GM10248 (cell line): ENCODE results near the gene CLCN7.

Source experiments
- CTCF ChIA-PET: fragments of 300-600 bp; sonication (Branson Sonifier 250); formaldehyde crosslinking; extraction: SDS; loops from one replicate; lab custom pipeline; 2021; ENCODE audit warnings: antibody characterized with exemption; lab: Yijun Ruan, JAX
- POLR2A ChIA-PET: fragments of 350-650 bp; sonication (Branson Sonifier 250); formaldehyde crosslinking; extraction: SDS; loops from one replicate; lab custom pipeline; 2020; ENCODE audit warnings: antibody characterized with exemption; lab: Yijun Ruan, JAX
- DNase-seq: peaks from one replicate; pipeline ENCODE4 v3.0.0; 2012; ENCODE audit errors: extremely low spot score
- TF ChIP-seq, protein P1 (sequence below): IDR thresholded peaks from 2 replicates; pipeline ENCODE4 v1.5.1; 2012; ENCODE audit warnings: mild to moderate bottlenecking, low read depth; ENCODE audit errors: extremely low read depth, missing control alignments, control extremely low read depth

The CLCN7 gene

DNA sequence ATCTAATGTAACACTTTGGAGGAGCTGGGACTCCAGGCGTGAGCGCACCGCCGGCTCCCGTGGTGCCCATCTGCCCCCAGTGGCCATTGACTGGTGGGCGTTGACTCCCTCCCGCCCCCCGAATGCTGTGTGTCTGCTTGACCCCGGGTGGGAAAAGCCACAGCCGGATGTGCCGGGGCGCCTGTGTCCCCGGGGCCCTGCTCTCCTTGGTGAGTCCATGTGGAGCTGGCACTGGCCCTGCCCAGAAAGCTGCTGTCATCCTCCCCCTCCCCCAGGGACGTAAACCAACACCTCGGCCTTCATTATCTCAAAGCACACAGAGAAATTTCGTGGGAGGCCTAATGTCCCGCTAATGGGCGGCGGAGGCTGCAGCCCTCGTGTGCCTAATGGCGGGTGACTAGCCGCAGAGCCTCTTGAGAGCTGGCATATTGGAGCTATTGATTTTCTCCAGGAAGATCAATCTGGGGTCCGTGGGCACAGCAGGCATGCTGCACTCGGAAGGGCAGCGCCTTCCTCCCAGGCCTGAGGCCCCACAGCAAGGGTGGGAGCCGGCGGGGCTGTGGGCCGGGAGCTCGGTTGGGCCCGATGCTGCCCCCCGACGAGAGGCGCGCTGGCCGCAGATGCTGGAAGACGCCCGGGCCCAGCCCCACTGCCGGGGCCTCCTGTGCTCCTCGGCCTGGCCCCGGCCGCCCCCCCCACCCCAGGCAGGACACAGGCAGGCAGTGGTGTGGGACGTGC lies 47.9 kb downstream of the CLCN7 start:
- TF ChIP-seq, protein P1, sequence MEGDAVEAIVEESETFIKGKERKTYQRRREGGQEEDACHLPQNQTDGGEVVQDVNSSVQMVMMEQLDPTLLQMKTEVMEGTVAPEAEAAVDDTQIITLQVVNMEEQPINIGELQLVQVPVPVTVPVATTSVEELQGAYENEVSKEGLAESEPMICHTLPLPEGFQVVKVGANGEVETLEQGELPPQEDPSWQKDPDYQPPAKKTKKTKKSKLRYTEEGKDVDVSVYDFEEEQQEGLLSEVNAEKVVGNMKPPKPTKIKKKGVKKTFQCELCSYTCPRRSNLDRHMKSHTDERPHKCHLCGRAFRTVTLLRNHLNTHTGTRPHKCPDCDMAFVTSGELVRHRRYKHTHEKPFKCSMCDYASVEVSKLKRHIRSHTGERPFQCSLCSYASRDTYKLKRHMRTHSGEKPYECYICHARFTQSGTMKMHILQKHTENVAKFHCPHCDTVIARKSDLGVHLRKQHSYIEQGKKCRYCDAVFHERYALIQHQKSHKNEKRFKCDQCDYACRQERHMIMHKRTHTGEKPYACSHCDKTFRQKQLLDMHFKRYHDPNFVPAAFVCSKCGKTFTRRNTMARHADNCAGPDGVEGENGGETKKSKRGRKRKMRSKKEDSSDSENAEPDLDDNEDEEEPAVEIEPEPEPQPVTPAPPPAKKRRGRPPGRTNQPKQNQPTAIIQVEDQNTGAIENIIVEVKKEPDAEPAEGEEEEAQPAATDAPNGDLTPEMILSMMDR: no peak
- ChIA-PET CTCF (interaction anchor here (0.7 to 1.1 kb wide), 3 partner anchors 24 to 63 kb away, joined by 3 to 4 read pairs (median 3); no protein-coding TSS in a partner anchor), POLR2A (no interaction called here)
- no peak for DNase-seq

DNA sequence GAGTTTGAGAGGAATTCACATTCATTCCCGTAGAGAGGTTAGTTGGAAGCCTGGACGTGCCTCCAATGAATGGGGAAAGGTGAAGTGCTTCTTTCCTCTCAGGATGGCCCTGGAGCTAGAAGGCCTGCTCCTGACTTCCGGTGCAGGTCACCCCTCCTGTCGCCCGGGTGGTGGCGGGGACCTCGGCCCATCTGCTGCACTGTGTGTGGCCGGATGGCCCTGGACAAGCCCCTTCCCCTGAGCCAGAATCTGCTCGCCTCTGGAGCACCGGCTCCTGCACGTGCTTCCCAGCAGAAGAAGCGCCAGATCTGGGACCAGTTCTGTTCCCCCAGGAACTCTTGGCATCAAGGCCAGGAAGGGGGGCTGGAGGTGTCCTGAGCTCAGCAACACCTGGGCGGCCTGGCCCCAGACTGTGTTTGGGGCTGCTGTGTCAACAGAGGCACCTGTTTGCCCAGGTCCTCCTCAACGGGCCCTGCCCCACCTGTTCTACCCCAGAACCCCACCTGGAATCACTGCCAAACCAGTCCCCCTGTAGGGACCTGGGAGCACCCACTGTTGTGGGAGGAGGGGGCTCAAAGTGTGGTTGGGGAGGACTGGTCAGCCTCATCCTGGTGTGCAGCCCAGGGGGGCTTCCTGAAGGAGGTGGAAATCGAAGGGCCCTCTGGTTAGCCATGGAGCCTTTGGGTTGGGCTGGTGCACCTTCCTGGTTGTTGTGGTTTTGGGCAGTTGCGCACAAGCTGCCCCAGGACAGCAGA lies 49.0 kb downstream of the CLCN7 start:
- POLR2A ChIA-PET: no interaction called here
- TF ChIP-seq, protein P1: no peak
- CTCF ChIA-PET: no interaction called here
- DNase-seq: no peak

DNA sequence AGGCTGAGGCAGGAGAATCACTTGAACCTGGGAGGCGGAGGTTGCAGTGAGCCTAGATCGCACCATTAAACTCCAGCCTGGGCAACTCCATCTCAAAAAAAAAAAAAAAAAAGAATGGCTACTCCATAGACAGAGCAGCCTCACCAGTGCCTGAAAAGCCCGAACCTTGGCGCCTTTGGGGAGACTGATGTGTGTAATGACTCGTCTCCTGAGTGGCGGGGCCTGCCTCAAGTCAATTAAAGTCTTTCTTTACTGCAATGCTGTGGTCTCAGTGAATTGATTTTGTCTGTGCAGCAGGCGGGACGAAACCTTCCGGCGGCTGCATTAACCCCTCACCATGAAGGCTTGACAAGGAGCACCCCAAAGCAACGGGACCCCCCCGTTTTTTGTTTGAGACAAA lies 50.8 kb downstream of the CLCN7 start:
- DNase-seq: no peak
- CTCF ChIA-PET: no interaction called here
- TF ChIP-seq, protein P1: no peak
- POLR2A ChIA-PET: no interaction called here

DNA sequence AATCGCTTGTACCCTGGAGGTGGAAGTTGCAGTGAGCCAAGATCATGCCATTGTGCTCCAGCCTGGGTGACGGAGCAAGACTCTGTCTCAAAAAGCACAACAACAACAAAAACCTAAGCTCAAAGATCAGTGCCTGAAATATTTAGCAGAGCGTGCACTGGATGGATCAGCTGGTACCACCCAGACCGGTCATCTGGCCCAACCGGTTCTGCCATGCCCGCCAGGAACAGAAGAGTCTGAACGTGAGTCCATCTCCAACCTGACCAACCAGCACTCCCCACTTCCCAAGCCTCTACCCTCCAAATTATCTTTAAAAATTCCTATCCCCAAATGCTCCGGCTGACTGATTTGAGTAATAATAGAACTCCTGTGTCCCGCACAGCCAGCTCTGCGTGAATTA lies 52.8 kb downstream of the CLCN7 start:
- TF ChIP-seq, protein P1: no peak
- no peak for DNase-seq
- CTCF ChIA-PET: no interaction called here
- POLR2A ChIA-PET: no interaction called here

DNA sequence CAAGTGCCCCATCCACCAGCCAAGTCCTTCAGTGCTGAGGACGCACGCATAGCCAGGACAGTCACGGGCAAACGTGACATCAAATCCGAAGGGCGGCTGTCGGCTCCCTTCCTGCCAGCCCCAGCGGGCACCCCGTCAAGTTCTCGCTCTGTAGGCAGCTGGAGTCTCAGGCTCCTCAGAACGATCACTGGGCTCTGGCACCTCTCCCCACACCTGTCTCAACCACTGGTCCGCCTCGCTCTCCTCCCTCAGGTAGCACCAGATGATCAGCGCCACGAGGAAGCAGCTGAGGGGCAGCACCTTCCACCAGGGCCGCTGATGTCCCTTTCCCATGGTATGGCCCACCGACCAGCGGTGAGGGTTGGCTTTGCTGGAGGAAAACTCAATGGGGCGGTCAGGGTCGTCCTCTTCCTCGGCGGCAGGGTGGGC lies 54.7 kb downstream of the CLCN7 start:
- DNase-seq: no peak
- TF ChIP-seq, protein P1: no peak
- ChIA-PET POLR2A (interaction anchor here (1.0 to 1.5 kb wide), 2 partner anchors 51 to 545 kb away, joined by 3 to 4 read pairs; no protein-coding TSS in a partner anchor), CTCF (interaction anchor here (0.7 to 1.4 kb wide), 4 partner anchors 56 to 363 kb away, joined by 3 to 4 read pairs (median 3); partner anchors contain the start of genes MAPK8IP3, NUBP2 and SPSB3)

DNA sequence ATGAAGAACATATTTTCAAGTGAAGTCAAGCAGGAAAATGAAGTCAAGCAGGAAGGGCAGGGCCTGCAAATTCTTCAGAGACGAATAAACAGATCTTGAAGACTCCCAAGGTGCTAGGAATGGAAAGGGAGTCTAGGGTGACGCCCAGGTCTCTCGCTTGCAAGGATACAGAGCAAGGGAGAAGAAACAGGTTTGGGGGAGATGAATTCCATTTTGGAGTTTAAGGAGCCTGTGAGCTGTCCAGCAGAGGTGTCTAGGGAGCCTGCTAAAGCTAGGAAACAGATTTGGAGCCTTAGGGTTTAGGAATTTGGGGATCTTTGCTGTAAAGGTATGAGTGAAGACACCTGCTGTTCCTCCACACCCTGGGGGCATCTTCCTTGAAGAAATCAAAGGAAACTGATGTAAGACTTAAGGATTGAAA lies 58.3 kb downstream of the CLCN7 start:
- no peak for DNase-seq
- ChIA-PET POLR2A (interaction anchor here (0.6 kb wide), 1 partner anchor 8 kb away, joined by 4 read pairs; no protein-coding TSS in a partner anchor), CTCF (no interaction called here)
- TF ChIP-seq, protein P1: no peak
